ENCODE results near the gene MRPL58. TPM values are rescaled to one million over a fixed set of nuclear protein-coding genes. Genes with fewer than 3 reads are reported as not detected.
"Not testable (repeated sequence)": the region's sequence is repeated elsewhere in the genome, so short reads cannot be mapped to it uniquely, and the experiment has no call there.

MRPL58 gene
- total and polyA plus RNA-seq, 3 experiments from 2014 or later = 48.0 to 68.8 (median 65.5) TPM

- CTCF ChIA-PET, H3K9me3 Mint-ChIP-seq: not testable (repeated sequence)
Observed at GRCh38 chr17:75043789-75044188, 31.3 kb downstream of the MRPL58 start.

GRCh38 chr17:75044716-75045115, 32.2 kb downstream of the MRPL58 start:
- Mint-ChIP-seq H3K9me3 (no peaks in the 10 kb centered on the region), H3K4me1 (peaks cover 39 to 49% (median 48%) of the 10 kb centered on the region in 3 donors), H3K4me3 (peak overlapping the region in 6 of 7 donors; percentile 35 to 99 (median 59)), H3K27me3 (no peaks in the 10 kb centered on the region), H3K27ac (peak overlapping the region in 5 of 8 donors; percentile 23 to 77 (median 50)), H3K36me3 (peaks cover 4 to 47% (median 10%) of the 10 kb centered on the region in 3 donors)
- no peaks in the 10 kb centered on the region for H3K27me3 ChIP-seq (ENCODE audit: insufficient read depth, low read length, poor library complexity, severe bottlenecking)
- DNase-seq = no peak
- peaks cover 18% of the 10 kb centered on the region for H3K4me1 ChIP-seq (ENCODE audit: insufficient read depth, low read length)
- CTCF ChIA-PET = no interaction called here
- no peak overlapping the region for H3K4me3 ChIP-seq (ENCODE audit: low read length)
- peaks cover 22% of the 10 kb centered on the region for H3K36me3 ChIP-seq (ENCODE audit: insufficient read depth, low read length)
- POLR2A ChIA-PET = no interaction called here
- no peaks in the 10 kb centered on the region for H3K9me3 ChIP-seq (ENCODE audit: low read length)
- no peak overlapping the region for H3K27ac ChIP-seq (ENCODE audit: low read depth, low read length)

More at GRCh38 chr17:75043789-75044188, 31.3 kb downstream of the MRPL58 start:
- Histone ChIP-seq H3K36me3 (ENCODE audit: insufficient read depth, low read length) (peaks cover 25% of the 10 kb centered on the region), H3K4me1 (ENCODE audit: insufficient read depth, low read length) (peaks cover 18% of the 10 kb centered on the region)
- DNase-seq; H3K4me3 ChIP-seq (ENCODE audit: low read length); H3K27me3 ChIP-seq (ENCODE audit: insufficient read depth, low read length, poor library complexity, severe bottlenecking); H3K27ac ChIP-seq (ENCODE audit: low read depth, low read length); POLR2A ChIA-PET; H3K27me3 Mint-ChIP-seq; H3K9me3 ChIP-seq (ENCODE audit: low read length): not testable (repeated sequence)
- peak overlapping the region in 2 of 7 donors; percentile 19 to 67 for H3K4me3 Mint-ChIP-seq
- H3K27ac Mint-ChIP-seq = peak overlapping the region in 1 of 8 donors; percentile 81
- peaks cover 5 to 46% (median 14%) of the 10 kb centered on the region in 3 donors for H3K36me3 Mint-ChIP-seq
- H3K4me1 Mint-ChIP-seq = peaks cover 38 to 42% (median 40%) of the 10 kb centered on the region in 3 donors

DNA sequence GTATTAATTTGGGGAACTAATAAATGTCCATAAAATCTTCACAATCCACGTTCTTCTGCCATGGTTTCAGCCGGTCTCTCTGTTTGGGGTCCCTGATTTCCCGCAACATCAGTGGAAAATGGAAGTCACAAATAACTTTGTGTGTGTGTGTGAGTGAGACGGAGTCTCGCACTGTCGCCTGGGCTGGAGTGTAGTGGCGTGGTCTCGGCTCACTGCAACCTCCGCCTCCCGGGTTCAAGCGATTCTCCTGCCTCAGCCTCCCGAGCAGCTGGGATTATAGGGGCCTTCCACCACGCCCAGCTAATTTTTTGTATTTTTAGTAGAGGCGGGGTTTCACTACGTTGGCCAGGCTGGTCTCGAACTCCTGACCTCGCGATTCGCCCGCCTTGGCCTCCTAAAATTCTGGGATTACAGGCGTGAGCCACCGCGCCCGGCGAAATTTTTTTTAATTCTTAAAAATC, 33.5 kb downstream of the MRPL58 start:
- H3K9me3 Mint-ChIP-seq; H3K9me3 ChIP-seq (ENCODE audit: low read length); H3K27me3 ChIP-seq (ENCODE audit: insufficient read depth, low read length, poor library complexity, severe bottlenecking); H3K27me3 Mint-ChIP-seq; DNase-seq: not testable (repeated sequence)
- Mint-ChIP-seq H3K4me3 (peak overlapping the region; percentile 92 to 99 (median 96)), H3K36me3 (peaks cover 0 to 40% (median 5%) of the 10 kb centered on the region in 3 donors), H3K27ac (peak overlapping the region; percentile 93 to 99 (median 97)), H3K4me1 (peaks cover 36 to 51% (median 51%) of the 10 kb centered on the region in 3 donors)
- POLR2A ChIA-PET = interaction anchor here (3.4 kb wide), 1 partner anchor 11 kb away, joined by 14 read pairs; no protein-coding TSS in a partner anchor
- Histone ChIP-seq H3K36me3 (ENCODE audit: insufficient read depth, low read length) (peaks cover 18% of the 10 kb centered on the region), H3K4me1 (ENCODE audit: insufficient read depth, low read length) (peaks cover 18% of the 10 kb centered on the region), H3K27ac (ENCODE audit: low read depth, low read length) (peak overlapping the region; percentile 94), H3K4me3 (ENCODE audit: low read length) (peak overlapping the region; percentile 84)
- CTCF ChIA-PET = interaction anchor here (1.0 to 2.3 kb wide), 5 partner anchors 11 to 68 kb away, joined by 3 to 10 read pairs (median 4); partner anchors contain the start of gene SLC16A5

DNA sequence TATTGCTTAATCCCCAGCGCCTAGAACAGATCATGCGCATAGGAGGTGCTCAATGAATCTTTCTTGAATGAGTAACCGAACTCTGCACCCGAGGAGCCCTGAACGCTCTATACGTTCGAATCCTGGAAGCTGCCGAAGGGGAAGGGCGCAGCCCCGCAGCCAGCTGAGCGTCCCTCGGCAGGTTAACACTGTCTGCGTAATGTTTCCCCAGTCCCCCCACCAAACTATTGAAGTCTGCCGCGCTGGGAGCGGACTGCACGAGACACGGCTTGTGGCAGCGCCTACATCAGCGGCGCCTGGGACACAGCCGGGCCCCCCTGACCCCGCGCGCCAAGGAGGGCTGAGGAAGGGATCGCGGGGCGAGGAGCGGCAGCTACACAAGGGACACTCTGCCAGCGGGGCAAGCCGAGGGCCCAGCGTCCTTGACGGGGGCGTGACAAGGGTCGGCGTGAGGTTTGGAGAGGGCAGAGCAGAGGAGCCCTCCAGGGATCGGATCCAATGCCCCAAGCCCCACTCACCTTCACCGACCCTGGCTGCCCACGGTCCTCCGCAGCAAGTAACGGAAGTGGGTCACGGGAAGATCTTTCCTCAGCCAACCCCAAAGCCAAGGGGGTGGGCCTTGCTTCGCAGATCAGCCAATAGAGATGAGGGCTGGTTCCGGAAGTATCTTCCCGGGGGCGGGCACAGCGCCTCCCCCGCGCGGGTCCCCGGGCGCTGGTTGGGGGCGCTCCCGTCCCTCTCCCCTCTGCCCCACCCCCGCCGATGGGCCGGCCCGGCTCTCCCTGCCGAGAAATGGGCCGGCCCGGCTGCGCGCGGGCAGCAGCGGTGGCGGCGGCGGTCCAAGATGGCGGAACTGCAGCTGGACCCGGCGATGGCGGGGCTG, 34.2 kb downstream of the MRPL58 start, which contains the start of the genes ATP5PD and KCTD2:
ATP5PD (minus strand) TSS at position 563 of the 883 bp plus-strand sequence. CDS start 4,319 bp downstream, outside the sequence.
KCTD2 (plus strand) TSS at position 819 of the 883 bp plus-strand sequence; CDS start at position 845, 26 bp downstream.
- peaks cover 0 to 38% (median 7%) of the 10 kb centered on the region in 3 donors for H3K36me3 Mint-ChIP-seq
- peak; percentile 91 to 95 (median 91) for DNase-seq
- no peaks in the 10 kb centered on the region for H3K9me3 Mint-ChIP-seq
- H3K4me3 Mint-ChIP-seq = peak within 1 kb of the TSS; percentile 95 to 99 (median 97)
- peak within 1 kb of the TSS; percentile 84 for H3K4me3 ChIP-seq (ENCODE audit: low read length)
- no peaks in the 10 kb centered on the region for H3K9me3 ChIP-seq (ENCODE audit: low read length)
- H3K36me3 ChIP-seq (ENCODE audit: insufficient read depth, low read length) = peaks cover 13% of the 10 kb centered on the region
- POLR2A ChIA-PET = interaction anchor here (0.6 to 3.4 kb wide), 5 partner anchors 9 to 137 kb away, joined by 3 to 14 read pairs (median 3); partner anchors contain the start of gene SUMO2
- CTCF ChIA-PET = interaction anchor here (1.0 to 2.5 kb wide), 7 partner anchors 11 to 85 kb away, joined by 3 to 12 read pairs (median 4); partner anchors contain the start of gene SLC16A5
- H3K4me1 Mint-ChIP-seq = peaks cover 36 to 53% (median 51%) of the 10 kb centered on the region in 3 donors
- no peaks in the 10 kb centered on the region for H3K27me3 Mint-ChIP-seq
- H3K4me1 ChIP-seq (ENCODE audit: insufficient read depth, low read length) = peaks cover 18% of the 10 kb centered on the region
- H3K27me3 ChIP-seq (ENCODE audit: insufficient read depth, low read length, poor library complexity, severe bottlenecking) = no peaks in the 10 kb centered on the region
- peak within 1 kb of the TSS; percentile 94 for H3K27ac ChIP-seq (ENCODE audit: low read depth, low read length)
- peak within 1 kb of the TSS; percentile 95 to 99 (median 98) for H3K27ac Mint-ChIP-seq

GRCh38 chr17:75047398-75048098, 35.1 kb downstream of the MRPL58 start:
- peaks cover 13% of the 10 kb centered on the region for H3K36me3 ChIP-seq (ENCODE audit: insufficient read depth, low read length)
- peak overlapping the region; percentile 62 for H3K27ac ChIP-seq (ENCODE audit: low read depth, low read length)
- H3K4me3 ChIP-seq (ENCODE audit: low read length) = peak overlapping the region; percentile 74
- H3K36me3 Mint-ChIP-seq = peaks cover 0 to 39% (median 6%) of the 10 kb centered on the region in 3 donors
- CTCF ChIA-PET = interaction anchor here (1.3 to 2.5 kb wide), 5 partner anchors 12 to 86 kb away, joined by 3 to 12 read pairs (median 5); partner anchors contain the start of genes MRPL58 and SLC16A5
- peaks cover 18% of the 10 kb centered on the region for H3K4me1 ChIP-seq (ENCODE audit: insufficient read depth, low read length)
- H3K9me3 Mint-ChIP-seq = no peaks in the 10 kb centered on the region
- H3K4me1 Mint-ChIP-seq = peaks cover 38 to 57% (median 51%) of the 10 kb centered on the region in 3 donors
- peak overlapping the region; percentile 87 to 99 (median 96) for H3K4me3 Mint-ChIP-seq
- no peaks in the 10 kb centered on the region for H3K27me3 Mint-ChIP-seq
- DNase-seq = peak in 4 of 5 donors; percentile 13 to 59 (median 30)
- peak overlapping the region; percentile 29 to 99 (median 90) for H3K27ac Mint-ChIP-seq
- H3K9me3 ChIP-seq (ENCODE audit: low read length) = no peaks in the 10 kb centered on the region
- H3K27me3 ChIP-seq (ENCODE audit: insufficient read depth, low read length, poor library complexity, severe bottlenecking) = no peaks in the 10 kb centered on the region
- POLR2A ChIA-PET = interaction anchor here (0.6 to 3.4 kb wide), 6 partner anchors 8 to 136 kb away, joined by 3 to 14 read pairs (median 3); partner anchors contain the start of gene SUMO2

DNA sequence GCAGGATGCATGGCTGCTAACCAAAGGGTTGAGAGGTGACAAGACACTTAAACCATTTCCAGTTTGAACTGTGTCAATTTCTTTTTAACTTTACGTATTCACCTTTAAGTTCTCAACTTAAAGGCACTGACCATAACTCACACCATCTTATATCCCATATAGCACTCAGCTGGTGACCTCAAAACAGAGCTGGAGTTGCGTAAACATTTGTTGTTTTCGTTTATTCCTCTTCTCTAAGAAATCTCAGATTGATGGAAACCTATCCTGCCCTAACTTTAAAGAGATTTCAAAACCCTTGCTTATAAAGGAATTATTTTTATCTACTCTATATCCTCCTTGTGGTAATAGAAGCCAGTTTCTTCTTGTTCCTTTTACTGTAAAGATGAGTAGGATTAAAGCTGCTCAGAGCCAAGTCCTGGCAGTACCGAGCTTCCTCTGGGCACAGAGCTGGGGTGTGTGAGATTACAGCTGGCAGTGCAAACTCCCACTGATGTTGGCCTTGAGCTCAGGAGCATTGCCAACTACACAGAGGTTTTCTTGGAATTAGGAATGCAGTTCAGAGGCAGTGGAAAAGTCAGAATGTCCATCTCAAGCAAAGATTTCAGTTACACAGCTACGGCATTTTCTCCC, 35.9 kb downstream of the MRPL58 start:
- H3K27ac ChIP-seq (ENCODE audit: low read depth, low read length) = no peak overlapping the region
- H3K27me3 ChIP-seq (ENCODE audit: insufficient read depth, low read length, poor library complexity, severe bottlenecking) = no peaks in the 10 kb centered on the region
- peaks cover 18% of the 10 kb centered on the region for H3K4me1 ChIP-seq (ENCODE audit: insufficient read depth, low read length)
- peak overlapping the region; percentile 74 for H3K4me3 ChIP-seq (ENCODE audit: low read length)
- Mint-ChIP-seq H3K27ac (peak overlapping the region; percentile 29 to 98 (median 88)), H3K9me3 (no peaks in the 10 kb centered on the region), H3K36me3 (peaks cover 0 to 46% (median 10%) of the 10 kb centered on the region in 3 donors), H3K4me1 (peaks cover 38 to 57% (median 50%) of the 10 kb centered on the region in 3 donors), H3K4me3 (peak overlapping the region; percentile 87 to 99 (median 96)), H3K27me3 (no peaks in the 10 kb centered on the region)
- H3K9me3 ChIP-seq (ENCODE audit: low read length) = no peaks in the 10 kb centered on the region
- ChIA-PET CTCF (interaction anchor here (1.0 to 2.5 kb wide), 3 partner anchors 36 to 87 kb away, joined by 3 to 12 read pairs (median 5); partner anchors contain the start of gene MRPL58), POLR2A (interaction anchor here (0.7 to 3.4 kb wide), 2 partner anchors 14 to 29 kb away, joined by 3 to 14 read pairs; no protein-coding TSS in a partner anchor)
- peaks cover 19% of the 10 kb centered on the region for H3K36me3 ChIP-seq (ENCODE audit: insufficient read depth, low read length)
- no peak for DNase-seq

All from CD8-positive, alpha-beta memory T cell (primary cell).